ENCODE data around the gene PACSIN2.

DNA sequence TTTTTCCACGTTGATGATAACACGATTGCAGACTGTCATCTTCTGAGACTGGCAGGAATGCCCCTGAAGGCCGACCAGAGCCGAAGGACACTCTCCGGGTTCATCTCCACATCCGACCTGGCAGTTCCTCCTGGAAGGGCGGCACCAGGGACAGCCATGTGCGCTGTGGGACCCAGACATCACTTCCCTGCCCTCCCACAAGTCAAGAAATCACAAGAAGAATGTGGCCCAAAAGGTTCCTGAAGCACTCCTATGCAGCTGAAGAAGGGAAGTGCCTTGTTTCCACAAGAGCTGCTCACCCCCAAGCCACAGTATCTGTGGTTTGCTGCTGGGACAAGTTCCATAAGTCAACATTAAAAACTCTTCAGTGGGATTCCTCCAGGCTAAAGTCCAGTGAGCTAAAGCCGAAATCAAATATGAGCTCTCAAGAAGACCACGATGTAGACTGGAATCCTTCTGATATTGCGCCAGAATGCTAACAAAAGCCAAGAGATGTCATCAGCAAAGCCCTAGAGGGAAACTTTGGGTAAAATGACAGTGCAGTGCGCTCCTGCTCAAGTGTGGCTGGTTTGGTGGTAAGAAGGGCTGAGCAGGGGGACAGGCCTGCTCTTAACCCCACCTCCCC, 21.2 kb downstream of the PACSIN2 start:
- TF ChIP-seq, protein P1, sequence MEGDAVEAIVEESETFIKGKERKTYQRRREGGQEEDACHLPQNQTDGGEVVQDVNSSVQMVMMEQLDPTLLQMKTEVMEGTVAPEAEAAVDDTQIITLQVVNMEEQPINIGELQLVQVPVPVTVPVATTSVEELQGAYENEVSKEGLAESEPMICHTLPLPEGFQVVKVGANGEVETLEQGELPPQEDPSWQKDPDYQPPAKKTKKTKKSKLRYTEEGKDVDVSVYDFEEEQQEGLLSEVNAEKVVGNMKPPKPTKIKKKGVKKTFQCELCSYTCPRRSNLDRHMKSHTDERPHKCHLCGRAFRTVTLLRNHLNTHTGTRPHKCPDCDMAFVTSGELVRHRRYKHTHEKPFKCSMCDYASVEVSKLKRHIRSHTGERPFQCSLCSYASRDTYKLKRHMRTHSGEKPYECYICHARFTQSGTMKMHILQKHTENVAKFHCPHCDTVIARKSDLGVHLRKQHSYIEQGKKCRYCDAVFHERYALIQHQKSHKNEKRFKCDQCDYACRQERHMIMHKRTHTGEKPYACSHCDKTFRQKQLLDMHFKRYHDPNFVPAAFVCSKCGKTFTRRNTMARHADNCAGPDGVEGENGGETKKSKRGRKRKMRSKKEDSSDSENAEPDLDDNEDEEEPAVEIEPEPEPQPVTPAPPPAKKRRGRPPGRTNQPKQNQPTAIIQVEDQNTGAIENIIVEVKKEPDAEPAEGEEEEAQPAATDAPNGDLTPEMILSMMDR (IDR thresholded peaks at IDR 0.05) = no peak
- no peak for TF ChIP-seq POLR2AphosphoS5 (IDR thresholded peaks at IDR 0.05; ENCODE audit: insufficient read depth in 1 of 2, low read depth in 1 of 2)
- TF ChIP-seq POLR2A (IDR thresholded peaks at IDR 0.05) = no peak
